GM10248 (cell line): ENCODE results near the gene NEK2.

ENCODE experiments used
- CTCF ChIA-PET: fragments of 300-600 bp; sonication (Branson Sonifier 250); formaldehyde crosslinking; extraction: SDS; loops from one replicate; lab custom pipeline; 2021; ENCODE audit warnings: antibody characterized with exemption; lab: Yijun Ruan, JAX
- POLR2A ChIA-PET: fragments of 350-650 bp; sonication (Branson Sonifier 250); formaldehyde crosslinking; extraction: SDS; loops from one replicate; lab custom pipeline; 2020; ENCODE audit warnings: antibody characterized with exemption; lab: Yijun Ruan, JAX
- DNase-seq: peaks from one replicate; pipeline ENCODE4 v3.0.0; 2012; ENCODE audit errors: extremely low spot score
- TF ChIP-seq, protein P1 (sequence below): IDR thresholded peaks from 2 replicates; pipeline ENCODE4 v1.5.1; 2012; ENCODE audit warnings: mild to moderate bottlenecking, low read depth; ENCODE audit errors: extremely low read depth, missing control alignments, control extremely low read depth

Gene NEK2

DNA sequence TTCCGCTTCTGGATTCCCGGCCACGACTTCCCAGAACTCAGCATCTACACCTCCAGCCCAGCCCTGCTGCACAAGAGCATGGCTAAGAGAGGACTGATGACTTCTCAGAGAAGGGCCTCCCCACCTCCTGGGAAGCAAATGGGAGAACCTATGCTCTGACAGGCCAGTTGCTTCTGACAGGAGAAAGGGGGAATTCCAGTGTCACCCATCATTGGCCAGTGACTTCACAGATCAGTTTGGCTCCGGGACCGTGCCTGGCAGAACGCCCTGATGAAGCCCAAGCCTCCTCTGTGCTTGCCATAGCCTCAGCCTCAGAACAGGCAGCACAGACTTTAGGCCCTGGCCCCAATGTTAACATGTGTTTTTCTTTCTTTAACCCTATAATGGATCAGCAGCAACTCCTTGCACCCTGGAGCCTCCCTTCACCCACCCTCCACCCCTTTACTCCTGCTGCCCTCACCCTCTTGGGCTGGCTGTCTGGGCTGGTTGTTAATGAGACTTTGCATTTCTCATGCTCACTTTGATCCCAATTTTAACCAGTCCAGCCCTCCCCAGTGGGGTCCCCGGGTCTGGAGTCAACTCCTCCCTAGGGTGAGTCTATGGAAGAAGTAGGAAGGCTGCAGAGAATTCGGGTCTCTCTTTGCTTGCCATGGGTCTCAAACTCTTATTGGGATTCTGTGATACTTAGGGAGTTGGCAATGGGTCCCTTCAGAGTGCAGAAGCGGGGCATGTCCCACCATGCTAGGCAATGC is 53.8 kb downstream of the NEK2 start:
- ChIA-PET POLR2A (interaction anchor here (0.5 kb wide), 1 partner anchor 664 kb away, joined by 5 read pairs; no protein-coding TSS in a partner anchor), CTCF (interaction anchor here (1.5 kb wide), 1 partner anchor 11 kb away, joined by 4 read pairs; no protein-coding TSS in a partner anchor)
- DNase-seq = no peak

DNA sequence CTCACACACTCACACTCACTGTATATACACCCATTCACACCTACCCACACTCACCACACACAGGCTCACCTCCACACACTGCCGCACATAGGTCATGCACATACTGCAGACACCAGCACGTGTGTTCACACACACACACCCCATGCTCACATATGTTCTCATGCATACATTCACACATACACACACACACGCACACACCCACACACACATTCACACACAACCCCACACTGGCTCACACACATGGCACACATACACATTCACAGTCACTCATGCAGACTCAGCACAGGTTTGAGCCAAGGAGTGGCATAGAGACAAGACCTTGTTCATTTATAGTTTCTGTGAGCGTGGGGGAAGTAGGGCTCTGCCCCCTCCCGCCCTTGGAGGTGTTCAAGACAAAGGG is 55.3 kb downstream of the NEK2 start:
- TF ChIP-seq, protein P1, sequence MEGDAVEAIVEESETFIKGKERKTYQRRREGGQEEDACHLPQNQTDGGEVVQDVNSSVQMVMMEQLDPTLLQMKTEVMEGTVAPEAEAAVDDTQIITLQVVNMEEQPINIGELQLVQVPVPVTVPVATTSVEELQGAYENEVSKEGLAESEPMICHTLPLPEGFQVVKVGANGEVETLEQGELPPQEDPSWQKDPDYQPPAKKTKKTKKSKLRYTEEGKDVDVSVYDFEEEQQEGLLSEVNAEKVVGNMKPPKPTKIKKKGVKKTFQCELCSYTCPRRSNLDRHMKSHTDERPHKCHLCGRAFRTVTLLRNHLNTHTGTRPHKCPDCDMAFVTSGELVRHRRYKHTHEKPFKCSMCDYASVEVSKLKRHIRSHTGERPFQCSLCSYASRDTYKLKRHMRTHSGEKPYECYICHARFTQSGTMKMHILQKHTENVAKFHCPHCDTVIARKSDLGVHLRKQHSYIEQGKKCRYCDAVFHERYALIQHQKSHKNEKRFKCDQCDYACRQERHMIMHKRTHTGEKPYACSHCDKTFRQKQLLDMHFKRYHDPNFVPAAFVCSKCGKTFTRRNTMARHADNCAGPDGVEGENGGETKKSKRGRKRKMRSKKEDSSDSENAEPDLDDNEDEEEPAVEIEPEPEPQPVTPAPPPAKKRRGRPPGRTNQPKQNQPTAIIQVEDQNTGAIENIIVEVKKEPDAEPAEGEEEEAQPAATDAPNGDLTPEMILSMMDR = no peak
- ChIA-PET POLR2A (interaction anchor here (0.7 kb wide), 1 partner anchor 10 kb away, joined by 3 read pairs; no protein-coding TSS in a partner anchor), CTCF (interaction anchor here (0.9 to 1.4 kb wide), 4 partner anchors 9 to 106 kb away, joined by 3 read pairs; no protein-coding TSS in a partner anchor)
- DNase-seq = no peak

More for the DNA sequence above, 53.8 kb downstream of the NEK2 start:
- TF ChIP-seq, protein P1 = no peak

DNA sequence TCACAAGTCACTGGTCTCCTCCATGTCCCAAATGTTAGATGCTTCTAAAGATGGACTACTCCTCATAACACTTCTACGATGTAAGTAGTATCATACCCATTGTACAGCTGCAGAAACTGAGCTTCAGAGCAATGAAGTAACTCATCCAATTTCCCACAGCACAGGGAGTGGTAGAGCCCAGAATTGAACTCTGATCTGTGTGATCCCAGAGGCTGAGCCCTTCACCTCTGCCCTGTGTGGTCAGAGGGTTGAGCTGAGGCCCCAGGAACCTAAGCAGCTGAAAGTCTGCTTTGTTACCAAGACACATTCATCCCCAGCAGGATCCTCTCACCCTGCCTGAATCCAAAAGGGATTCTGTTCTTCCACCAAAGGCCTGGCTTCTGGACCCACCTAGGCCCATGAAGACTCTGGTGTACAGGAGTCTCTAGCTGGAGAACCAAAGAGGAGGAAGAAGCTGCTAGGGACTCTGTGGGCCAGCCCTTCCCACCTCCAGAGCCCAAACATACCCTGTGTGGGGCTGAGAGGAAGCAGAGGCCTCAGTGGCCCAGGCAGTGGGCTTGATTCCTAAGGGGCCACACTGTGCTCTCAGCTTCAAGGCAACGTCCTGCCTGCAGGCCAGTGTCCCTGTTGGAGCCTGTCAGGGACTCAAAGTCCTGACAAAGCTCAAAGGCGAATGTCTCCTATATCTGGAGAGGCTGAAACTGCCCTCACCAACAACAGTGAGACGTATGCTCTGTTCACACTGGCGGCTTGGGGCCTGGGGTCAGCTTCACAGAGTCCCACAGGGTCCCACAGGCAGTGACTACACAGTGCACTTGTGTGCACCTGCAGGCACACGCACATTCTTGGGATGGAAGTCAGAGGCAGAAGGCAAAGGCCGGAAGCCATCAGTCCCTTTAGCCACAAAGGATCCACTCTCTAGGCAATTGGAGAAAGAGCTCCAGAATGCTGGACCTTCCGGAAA is 56.1 kb downstream of the NEK2 start:
- no peak for DNase-seq
- TF ChIP-seq, protein P1 = no peak
- ChIA-PET POLR2A (no interaction called here), CTCF (interaction anchor here (0.9 to 1.5 kb wide), 8 partner anchors 9 to 105 kb away, joined by 3 to 5 read pairs (median 3); partner anchors contain the start of gene SLC30A1)

DNA sequence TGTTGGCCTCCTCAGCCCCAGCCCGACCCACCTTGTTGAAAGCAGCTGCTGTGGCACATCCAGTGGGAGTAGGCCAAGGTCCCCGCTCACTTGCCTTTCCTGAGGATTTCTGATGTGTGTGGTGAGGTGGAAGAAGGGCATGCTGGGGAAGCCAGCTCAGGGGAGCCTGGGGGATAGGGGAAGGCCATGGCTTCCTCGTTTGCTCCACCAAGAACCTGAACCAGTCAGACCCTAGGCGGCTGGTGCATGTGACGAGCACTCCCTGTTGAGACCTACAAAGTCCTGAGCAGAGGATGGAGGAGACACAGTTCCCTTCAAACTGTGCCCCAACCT is 58.5 kb downstream of the NEK2 start:
- ChIA-PET POLR2A (no interaction called here), CTCF (interaction anchor here (0.8 to 1.8 kb wide), 5 partner anchors 8 to 145 kb away, joined by 3 to 4 read pairs (median 4); no protein-coding TSS in a partner anchor)
- TF ChIP-seq, protein P1 = no peak
- no peak for DNase-seq

DNA sequence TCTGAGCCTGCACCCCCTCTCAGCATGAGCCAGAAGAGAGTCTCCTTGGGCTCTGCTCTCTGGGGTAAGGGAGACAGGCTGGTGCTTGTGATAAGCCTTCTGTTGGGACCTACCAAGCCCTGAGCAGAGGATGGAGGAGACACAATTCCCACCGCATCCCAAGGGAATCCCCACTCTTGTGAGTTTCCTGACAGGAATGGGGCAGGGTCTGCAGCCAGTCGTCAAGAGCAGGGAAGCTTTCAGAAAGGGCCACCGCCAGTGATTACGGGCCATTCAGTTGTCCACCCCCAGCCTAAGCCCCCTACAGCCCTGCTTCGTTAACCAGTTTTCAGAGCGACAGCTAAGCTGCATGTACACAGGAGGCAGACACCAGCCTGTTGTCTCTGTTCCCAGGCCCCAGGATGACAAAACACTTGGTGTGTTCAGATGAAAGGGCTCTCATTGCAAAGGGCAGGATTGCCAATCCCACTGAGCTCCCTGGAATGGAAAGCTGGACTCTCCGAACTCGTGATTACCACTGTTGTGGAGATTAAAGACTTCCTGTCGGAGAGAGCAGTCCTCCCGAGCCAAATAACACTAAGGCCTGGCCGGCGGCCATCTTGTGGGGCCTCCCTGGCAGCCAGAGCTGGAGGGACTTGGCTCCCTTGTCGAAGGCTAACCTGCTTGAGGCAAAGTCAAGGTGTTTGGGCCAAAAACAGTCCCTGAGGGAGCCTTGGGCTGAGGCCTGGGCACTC is 59.0 kb downstream of the NEK2 start:
- TF ChIP-seq, protein P1 = no peak
- ChIA-PET CTCF (interaction anchor here (0.8 to 1.8 kb wide), 6 partner anchors 9 to 146 kb away, joined by 3 to 4 read pairs (median 4); no protein-coding TSS in a partner anchor), POLR2A (no interaction called here)
- DNase-seq = no peak
